ENCODE data around the gene GUCD1.
A peak's percentile ranks its signal among the peaks of the same experiment; 100 is the strongest.
"Not testable (repeated sequence)": the region's sequence is repeated elsewhere in the genome, so short reads cannot be mapped to it uniquely, and the experiment has no call there.

GUCD1 gene

DNA sequence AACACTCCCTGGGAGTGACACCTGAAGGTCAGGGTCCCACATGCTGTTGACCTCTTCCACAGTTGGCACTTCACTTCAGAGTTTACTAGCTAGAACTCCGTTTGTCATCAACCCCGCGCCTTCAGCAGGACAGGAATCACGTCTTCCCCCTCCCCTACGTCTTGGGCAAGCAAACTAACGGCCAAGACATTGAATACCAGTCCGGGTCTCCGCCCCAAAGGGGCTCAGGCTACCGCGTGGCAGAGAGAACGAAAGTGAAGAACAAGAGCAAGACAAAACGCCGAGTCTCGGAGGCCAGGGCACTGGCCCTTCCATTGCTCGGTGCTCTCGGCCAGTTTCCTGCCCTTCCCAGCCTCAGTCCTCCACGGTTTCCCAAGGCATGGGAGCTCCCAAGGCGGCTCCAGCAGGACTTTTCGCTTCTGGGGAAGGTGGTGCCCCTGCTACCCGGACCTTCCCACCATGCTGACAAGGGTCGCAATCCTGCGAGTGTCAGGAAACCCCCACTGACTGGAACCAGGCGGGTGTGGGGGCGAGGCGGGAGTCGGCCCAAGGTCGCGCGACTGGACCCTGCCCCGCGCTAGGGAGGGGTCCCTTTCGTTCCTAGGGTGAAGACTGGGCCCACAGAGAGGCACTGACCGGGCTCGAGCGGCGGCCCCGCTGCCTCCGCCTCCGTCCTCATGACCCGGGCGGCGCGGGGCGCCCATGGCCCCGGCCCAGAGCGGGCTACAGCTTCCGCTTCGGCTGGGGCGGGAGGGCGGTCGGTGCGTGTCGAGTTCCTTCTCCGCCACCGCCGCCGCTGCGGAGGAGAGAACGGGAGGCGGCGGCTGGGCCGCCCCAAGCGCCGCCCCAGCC, at the start of gene GUCD1:
Gene GUCD1, minus strand, starts transcription at position 826 of the 852 bp plus-strand sequence. Its CDS starts 147 bp downstream, at position 679.
- no peak for DNase-seq

GRCh38 chr22:24603770-24604629, 49.1 kb upstream of the GUCD1 start:
- DNase-seq: peak; percentile 34

- DNase-seq: not testable (repeated sequence)
Observed at GRCh38 chr22:24602847-24603769, 48.2 kb upstream of the GUCD1 start, which contains the start of gene GGT1. GGT1 (plus strand) TSS chr22:24603193; CDS start chr22:24611082, 7,889 bp downstream.

- not testable (repeated sequence) for DNase-seq
Observed at GRCh38 chr22:24602105-24602749, 47.3 kb upstream of the GUCD1 start.

- DNase-seq: peak; percentile 25
Observed at GRCh38 chr22:24601217-24602104, 46.5 kb upstream of the GUCD1 start.

- not testable (repeated sequence) for DNase-seq
Observed at GRCh38 chr22:24599958-24600715, 45.2 kb upstream of the GUCD1 start.

- no peak for DNase-seq
Observed at GRCh38 chr22:24599514-24599913, 44.6 kb upstream of the GUCD1 start.

- DNase-seq: not testable (repeated sequence)
Observed at GRCh38 chr22:24597076-24597475, 42.1 kb upstream of the GUCD1 start.

- DNase-seq: no peak
Observed at GRCh38 chr22:24595863-24596262, 40.9 kb upstream of the GUCD1 start.

DNA sequence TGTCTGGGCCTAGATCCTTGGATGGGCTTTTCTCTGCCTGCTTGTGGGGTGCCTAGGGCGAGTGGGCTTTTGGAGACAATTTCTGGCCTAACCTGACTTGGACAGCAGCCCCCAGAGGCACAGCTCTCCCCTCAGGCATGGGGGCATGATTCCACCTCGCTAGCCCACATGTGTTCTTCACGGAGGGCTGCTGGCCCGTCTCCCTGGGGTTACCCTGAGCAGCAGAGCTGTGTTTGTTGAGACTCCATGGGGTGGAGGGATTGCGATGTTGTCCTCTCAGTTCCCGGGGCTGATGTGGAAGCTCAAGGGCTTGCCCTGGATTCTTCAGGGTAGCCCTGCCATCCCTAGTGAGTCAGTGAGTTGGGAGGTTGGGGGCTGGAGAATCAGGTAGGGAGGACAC, 40.3 kb upstream of the GUCD1 start:
- no peak for DNase-seq

DNA sequence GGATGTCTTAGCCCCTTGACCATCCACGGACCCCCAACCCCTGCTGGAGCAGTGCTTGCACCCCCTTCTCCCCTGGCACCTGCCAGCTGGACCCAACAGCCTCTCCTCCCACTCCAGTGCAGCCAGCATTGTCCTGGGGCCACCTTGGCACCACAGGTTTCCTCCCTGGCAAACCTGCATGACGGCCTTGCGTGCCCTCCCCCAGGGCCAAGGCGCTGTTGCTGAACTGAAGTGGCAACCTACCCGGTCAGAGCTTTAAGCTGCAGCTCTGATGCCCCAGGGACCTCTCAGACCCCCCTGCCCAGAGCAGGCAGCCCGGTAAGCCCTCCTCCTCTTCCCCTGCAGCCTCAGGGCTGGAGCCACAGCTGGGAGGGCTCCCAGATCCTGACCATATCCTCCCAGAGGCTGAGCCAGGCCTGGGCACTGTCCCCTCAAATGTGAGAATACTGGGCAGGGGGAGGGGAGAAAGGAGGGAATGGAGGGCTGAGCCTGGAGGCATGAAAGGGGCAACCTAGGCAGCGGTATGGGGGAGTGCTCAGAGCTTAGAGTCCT, 39.7 kb upstream of the GUCD1 start:
- no peak for DNase-seq

GRCh38 chr22:24593836-24594568, 39.1 kb upstream of the GUCD1 start:
- no peak for DNase-seq

- not testable (repeated sequence) for DNase-seq
Observed at GRCh38 chr22:24593559-24593835, 38.6 kb upstream of the GUCD1 start.

- DNase-seq: peak; percentile 22
Observed at GRCh38 chr22:24592851-24593558, 38.1 kb upstream of the GUCD1 start, which contains the start of gene LRRC75B. LRRC75B (minus strand) TSS chr22:24593073; CDS start chr22:24593039, 34 bp downstream.

DNA sequence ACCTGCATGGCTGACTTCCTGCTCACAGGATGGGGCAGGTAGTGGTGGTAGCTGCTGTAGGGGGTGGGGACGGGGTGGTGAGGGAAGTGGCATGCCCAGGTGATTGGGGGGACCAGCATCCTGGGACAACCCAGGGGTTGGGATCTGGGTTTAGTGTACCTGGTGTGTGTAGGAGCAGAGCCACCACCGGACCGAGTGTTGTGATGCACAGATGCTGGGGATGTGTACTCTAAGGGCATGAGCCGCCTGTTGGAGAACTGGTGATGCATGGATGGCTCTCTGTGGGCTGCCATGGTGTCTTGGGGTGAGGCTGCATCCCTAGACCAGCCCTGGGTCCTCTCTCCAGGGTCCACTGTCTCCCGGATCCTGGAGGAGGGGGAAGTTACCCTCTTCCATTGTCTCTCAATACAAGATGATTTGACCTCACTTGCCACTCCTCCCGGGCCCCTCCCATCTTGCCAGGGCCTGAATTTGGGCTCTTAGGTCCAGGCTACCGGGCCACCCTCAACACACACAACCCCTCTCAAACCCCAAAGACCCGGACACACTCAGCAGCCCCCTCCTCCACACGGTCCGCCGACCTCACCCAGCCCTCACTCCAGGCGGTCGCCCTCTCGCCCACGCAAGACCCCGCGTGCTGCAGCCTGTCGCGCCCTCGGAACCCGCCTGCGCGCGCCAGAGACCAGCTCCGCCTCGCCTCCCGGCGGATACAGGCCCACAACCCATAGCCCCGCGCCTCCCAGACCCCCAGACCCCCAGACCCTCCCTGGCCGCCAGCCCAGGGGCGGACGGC, 37.3 kb upstream of the GUCD1 start:
- DNase-seq: no peak

- no peak for DNase-seq
Observed at GRCh38 chr22:24591286-24591830, 36.4 kb upstream of the GUCD1 start.

DNA sequence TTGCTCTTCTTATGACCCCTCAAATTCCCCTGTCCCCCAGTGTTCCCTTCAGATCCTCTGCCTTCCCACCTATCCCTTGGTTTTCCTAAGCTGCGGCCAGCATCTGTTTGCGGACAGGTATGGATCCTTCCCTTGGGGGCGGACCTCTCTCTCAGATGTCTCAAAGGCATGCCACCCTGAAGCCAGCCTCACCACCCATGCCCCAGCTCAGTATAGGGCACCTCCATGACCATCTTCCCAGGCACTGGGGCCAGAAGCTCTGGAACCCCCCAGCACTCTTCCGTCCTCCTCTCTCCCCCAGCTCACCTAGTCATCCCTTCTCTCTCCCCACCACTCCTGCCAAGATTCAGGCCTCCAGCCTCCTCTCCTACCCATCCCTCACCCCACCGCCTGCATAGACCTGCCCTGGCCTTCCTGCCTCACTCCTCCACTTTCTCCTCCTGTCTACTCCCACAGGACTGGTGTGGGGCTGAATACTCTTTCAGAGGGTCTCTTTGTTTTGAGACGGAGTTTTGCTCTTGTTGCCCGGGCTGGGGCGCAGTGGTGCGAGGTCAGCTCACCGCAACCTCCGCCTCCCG, 35.7 kb upstream of the GUCD1 start:
- no peak for DNase-seq

All from DMS153 (cell line).